ENCODE results near the gene SUPT20H.

The SUPT20H gene

DNA sequence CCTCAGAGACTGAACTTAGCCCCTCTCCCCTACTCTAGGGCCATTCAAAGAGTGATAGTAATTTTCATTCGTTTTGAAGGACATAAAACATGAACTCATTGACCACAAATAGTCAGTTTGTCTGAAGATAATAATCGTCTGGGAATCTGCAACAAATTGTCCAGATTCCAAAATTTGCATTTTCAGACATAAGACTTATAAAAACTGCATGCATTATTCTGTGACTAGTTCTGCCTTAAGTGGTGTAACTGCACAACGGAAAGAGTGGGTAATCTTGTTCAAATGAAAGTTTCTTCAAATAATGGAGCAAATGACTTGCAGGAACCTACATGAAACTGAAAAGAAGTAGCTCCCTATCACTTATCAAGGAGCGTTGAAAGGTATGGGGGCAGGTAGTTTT lies 37.6 kb upstream of the SUPT20H start:
- H3K27ac ChIP-seq (ENCODE audit: low read depth, low read length, poor library complexity, severe bottlenecking) = no peak overlapping the region
- no peaks in the 10 kb centered on the region for H3K9me2 ChIP-seq (ENCODE audit: low read depth, low read length)
- no peaks in the 10 kb centered on the region for H3F3A ChIP-seq (ENCODE audit: insufficient read depth, low read length)
- no peaks in the 10 kb centered on the region for H3K27me3 ChIP-seq (ENCODE audit: insufficient read depth, low read length)
- no peak overlapping the region for H3K9ac ChIP-seq (ENCODE audit: low read length)
- no peaks in the 10 kb centered on the region for H3K79me2 ChIP-seq (ENCODE audit: insufficient read depth, low read length)
- TF ChIP-seq CTCF (IDR thresholded peaks at IDR 0.05; ENCODE audit: low read length) = no peak
- no peak for TF ChIP-seq EZH2 (IDR thresholded peaks at IDR 0.05; ENCODE audit: borderline replicate concordance, low read length)
- H3K9me3 ChIP-seq (ENCODE audit: low read length) = no peaks in the 10 kb centered on the region
- H3K36me3 ChIP-seq (ENCODE audit: insufficient read depth, low read length) = no peaks in the 10 kb centered on the region
- H4K20me1 ChIP-seq (ENCODE audit: insufficient read depth, low read length) = no peaks in the 10 kb centered on the region
- no peaks in the 10 kb centered on the region for H3K4me1 ChIP-seq (ENCODE audit: insufficient read depth, low read length, severe bottlenecking)
- no peak overlapping the region for H3K4me2 ChIP-seq (ENCODE audit: low read length)
- no peak overlapping the region for H2AFZ ChIP-seq (ENCODE audit: low read length)
- no peak overlapping the region for H3K4me3 ChIP-seq (ENCODE audit: low read depth, low read length, poor library complexity, severe bottlenecking)

DNA sequence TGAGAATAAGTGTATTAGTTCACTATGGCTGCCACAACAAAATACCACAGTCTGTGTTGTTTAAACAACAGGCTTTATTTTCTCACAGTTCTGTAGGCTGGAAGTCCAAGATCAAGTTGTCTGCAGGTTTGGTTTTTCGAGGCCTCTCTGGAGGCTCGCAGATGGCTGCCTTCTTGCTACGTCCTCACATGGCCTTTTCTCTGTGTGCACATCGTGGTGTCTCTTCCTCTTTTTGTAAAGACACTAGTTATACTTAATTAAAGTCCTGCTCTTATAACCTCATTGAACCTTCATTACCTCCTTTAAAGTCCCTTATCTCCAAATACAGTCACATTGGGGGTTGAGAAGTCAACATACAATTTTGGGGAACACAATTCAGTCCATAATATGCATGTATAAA lies 35.4 kb upstream of the SUPT20H start:
- no peaks in the 10 kb centered on the region for H3K36me3 ChIP-seq (ENCODE audit: insufficient read depth, low read length)
- H4K20me1 ChIP-seq (ENCODE audit: insufficient read depth, low read length) = no peaks in the 10 kb centered on the region
- no peaks in the 10 kb centered on the region for H3K4me1 ChIP-seq (ENCODE audit: insufficient read depth, low read length, severe bottlenecking)
- H3K9me2 ChIP-seq (ENCODE audit: low read depth, low read length) = no peaks in the 10 kb centered on the region
- no peak overlapping the region for H3K27ac ChIP-seq (ENCODE audit: low read depth, low read length, poor library complexity, severe bottlenecking)
- H3K9ac ChIP-seq (ENCODE audit: low read length) = no peak overlapping the region
- H3K9me3 ChIP-seq (ENCODE audit: low read length) = no peaks in the 10 kb centered on the region
- H3K4me2 ChIP-seq (ENCODE audit: low read length) = no peak overlapping the region
- no peaks in the 10 kb centered on the region for H3K27me3 ChIP-seq (ENCODE audit: insufficient read depth, low read length)
- TF ChIP-seq EZH2 (IDR thresholded peaks at IDR 0.05; ENCODE audit: borderline replicate concordance, low read length) (no peak), CTCF (IDR thresholded peaks at IDR 0.05; ENCODE audit: low read length) (no peak)
- no peaks in the 10 kb centered on the region for H3F3A ChIP-seq (ENCODE audit: insufficient read depth, low read length)
- no peak overlapping the region for H2AFZ ChIP-seq (ENCODE audit: low read length)
- no peak overlapping the region for H3K4me3 ChIP-seq (ENCODE audit: low read depth, low read length, poor library complexity, severe bottlenecking)
- H3K79me2 ChIP-seq (ENCODE audit: insufficient read depth, low read length) = no peaks in the 10 kb centered on the region

DNA sequence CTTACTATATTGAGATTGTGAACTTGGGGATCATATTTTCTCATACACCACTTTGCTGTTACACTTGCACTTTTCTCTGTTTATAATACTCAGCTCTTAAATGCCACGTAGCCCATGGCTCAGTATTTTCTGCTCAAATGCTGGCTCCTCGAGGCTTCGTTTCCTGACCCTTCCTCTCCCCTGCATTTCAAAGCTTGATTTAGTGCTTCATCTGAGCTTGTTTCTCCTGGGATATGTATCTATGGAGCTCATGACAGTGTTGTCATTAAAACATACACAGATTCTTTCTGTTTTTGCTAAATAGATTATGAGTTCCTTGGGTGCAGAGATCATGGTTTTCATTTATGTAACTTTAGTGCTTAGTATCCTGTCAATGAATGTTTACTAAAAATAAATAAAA lies 34.6 kb upstream of the SUPT20H start:
- no peak overlapping the region for H3K4me2 ChIP-seq (ENCODE audit: low read length)
- TF ChIP-seq EZH2 (IDR thresholded peaks at IDR 0.05; ENCODE audit: borderline replicate concordance, low read length) = no peak
- no peak for TF ChIP-seq CTCF (IDR thresholded peaks at IDR 0.05; ENCODE audit: low read length)

More for the DNA sequence above, 34.6 kb upstream of the SUPT20H start:
- Histone ChIP-seq H3K36me3 (ENCODE audit: insufficient read depth, low read length) (no peaks in the 10 kb centered on the region), H3K79me2 (ENCODE audit: insufficient read depth, low read length) (no peaks in the 10 kb centered on the region), H3K27me3 (ENCODE audit: insufficient read depth, low read length) (no peaks in the 10 kb centered on the region), H3F3A (ENCODE audit: insufficient read depth, low read length) (no peaks in the 10 kb centered on the region), H3K9me3 (ENCODE audit: low read length) (no peaks in the 10 kb centered on the region), H3K27ac (ENCODE audit: low read depth, low read length, poor library complexity, severe bottlenecking) (no peak overlapping the region), H3K9me2 (ENCODE audit: low read depth, low read length) (no peaks in the 10 kb centered on the region), H2AFZ (ENCODE audit: low read length) (no peak overlapping the region), H3K4me1 (ENCODE audit: insufficient read depth, low read length, severe bottlenecking) (no peaks in the 10 kb centered on the region), H3K4me3 (ENCODE audit: low read depth, low read length, poor library complexity, severe bottlenecking) (no peak overlapping the region), H4K20me1 (ENCODE audit: insufficient read depth, low read length) (no peaks in the 10 kb centered on the region), H3K9ac (ENCODE audit: low read length) (no peak overlapping the region)

Measured in OCI-LY1 (cell line).